ENCODE results near the gene NPTXR. TPM values are rescaled to one million over a fixed set of nuclear protein-coding genes. Genes with fewer than 3 reads are reported as not detected.

Gene NPTXR
- total RNA-seq, 1 donor from 2014 or later: 9.3 TPM

DNA sequence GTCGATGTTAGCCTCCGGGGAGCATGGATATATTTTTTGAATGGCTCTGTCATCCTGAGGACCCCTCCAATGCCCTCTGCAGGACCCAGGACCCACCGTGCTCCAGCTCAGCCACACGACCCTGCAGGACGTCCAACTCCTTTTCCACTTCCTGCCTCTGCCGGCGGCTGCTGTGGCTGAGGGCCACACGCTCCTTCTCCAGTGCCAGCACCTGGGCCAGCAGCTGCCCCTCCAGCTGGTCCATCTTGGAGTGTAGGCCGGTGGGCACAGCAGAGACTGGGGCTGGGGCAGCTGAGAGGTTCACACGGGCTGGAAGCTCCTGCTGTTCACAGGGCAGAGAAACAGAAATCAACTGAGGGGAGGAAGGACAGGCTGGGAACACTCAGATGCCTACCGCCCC is 15.6 kb downstream of the NPTXR start:
- no peak overlapping the region for H3K27ac Mint-ChIP-seq (ENCODE audit: unreplicated experiment)
- peaks cover 5% of the 10 kb centered on the region for H3K27me3 Mint-ChIP-seq (ENCODE audit: low read depth)
- no peak for DNase-seq (ENCODE audit: low read depth, low spot score)
- H3K9me3 Mint-ChIP-seq: no peaks in the 10 kb centered on the region
- H3K36me3 Mint-ChIP-seq (ENCODE audit: low read depth): no peaks in the 10 kb centered on the region
- TF ChIP-seq, protein P1, sequence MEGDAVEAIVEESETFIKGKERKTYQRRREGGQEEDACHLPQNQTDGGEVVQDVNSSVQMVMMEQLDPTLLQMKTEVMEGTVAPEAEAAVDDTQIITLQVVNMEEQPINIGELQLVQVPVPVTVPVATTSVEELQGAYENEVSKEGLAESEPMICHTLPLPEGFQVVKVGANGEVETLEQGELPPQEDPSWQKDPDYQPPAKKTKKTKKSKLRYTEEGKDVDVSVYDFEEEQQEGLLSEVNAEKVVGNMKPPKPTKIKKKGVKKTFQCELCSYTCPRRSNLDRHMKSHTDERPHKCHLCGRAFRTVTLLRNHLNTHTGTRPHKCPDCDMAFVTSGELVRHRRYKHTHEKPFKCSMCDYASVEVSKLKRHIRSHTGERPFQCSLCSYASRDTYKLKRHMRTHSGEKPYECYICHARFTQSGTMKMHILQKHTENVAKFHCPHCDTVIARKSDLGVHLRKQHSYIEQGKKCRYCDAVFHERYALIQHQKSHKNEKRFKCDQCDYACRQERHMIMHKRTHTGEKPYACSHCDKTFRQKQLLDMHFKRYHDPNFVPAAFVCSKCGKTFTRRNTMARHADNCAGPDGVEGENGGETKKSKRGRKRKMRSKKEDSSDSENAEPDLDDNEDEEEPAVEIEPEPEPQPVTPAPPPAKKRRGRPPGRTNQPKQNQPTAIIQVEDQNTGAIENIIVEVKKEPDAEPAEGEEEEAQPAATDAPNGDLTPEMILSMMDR (conservative IDR thresholded peaks at IDR 0.05): no peak
- peaks cover 4% of the 10 kb centered on the region for H3K4me1 Mint-ChIP-seq
- no peak overlapping the region for H3K4me3 Mint-ChIP-seq

DNA sequence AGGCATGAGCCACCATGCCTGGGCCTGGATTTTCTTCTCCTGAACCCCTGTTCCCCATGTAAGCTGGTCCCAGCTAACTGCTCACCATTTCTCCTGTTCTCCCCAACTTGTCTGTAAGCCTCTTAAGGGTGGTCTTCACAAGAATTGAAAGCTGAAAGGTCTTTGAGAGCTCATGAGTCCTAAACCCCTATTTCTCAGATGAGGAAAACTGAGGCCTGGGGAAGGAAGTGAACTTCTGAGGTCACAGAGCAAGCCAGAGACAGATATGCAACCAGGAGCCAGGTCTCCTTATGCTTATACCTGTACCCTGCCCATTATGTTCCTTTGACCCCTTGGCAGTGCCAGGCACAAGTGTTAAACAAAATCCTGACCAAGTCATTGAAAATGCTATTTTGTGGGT is 16.3 kb downstream of the NPTXR start:
- TF ChIP-seq, protein P1 (conservative IDR thresholded peaks at IDR 0.05): no peak
- peaks cover 4% of the 10 kb centered on the region for H3K4me1 Mint-ChIP-seq
- DNase-seq (ENCODE audit: low read depth, low spot score): no peak
- no peak overlapping the region for H3K27ac Mint-ChIP-seq (ENCODE audit: unreplicated experiment)
- no peak overlapping the region for H3K4me3 Mint-ChIP-seq
- H3K27me3 Mint-ChIP-seq (ENCODE audit: low read depth): peaks cover 5% of the 10 kb centered on the region
- H3K36me3 Mint-ChIP-seq (ENCODE audit: low read depth): no peaks in the 10 kb centered on the region
- H3K9me3 Mint-ChIP-seq: no peaks in the 10 kb centered on the region

DNA sequence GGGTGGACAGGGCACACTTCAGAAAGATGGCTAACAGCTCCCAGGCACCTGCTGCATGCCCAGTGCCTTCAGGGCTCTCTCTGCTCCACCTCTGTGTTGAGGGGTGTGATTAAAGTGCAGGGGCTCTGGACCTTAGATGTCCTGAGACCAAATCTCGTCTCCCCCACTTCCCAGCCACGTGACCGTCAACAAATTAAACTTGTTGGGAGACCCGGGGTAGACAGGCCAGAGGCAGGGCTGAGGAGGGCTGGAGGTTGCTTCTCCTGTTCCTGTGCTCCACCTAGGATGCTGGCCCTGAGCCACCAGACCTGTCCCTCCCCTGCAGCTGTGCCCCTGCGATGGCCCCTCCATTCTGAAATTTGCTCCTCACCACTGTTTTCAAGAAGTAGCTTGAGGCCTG is 17.0 kb downstream of the NPTXR start:
- H3K4me1 Mint-ChIP-seq: peaks cover 4% of the 10 kb centered on the region
- no peak overlapping the region for H3K27ac Mint-ChIP-seq (ENCODE audit: unreplicated experiment)
- no peak overlapping the region for H3K4me3 Mint-ChIP-seq
- TF ChIP-seq, protein P1 (conservative IDR thresholded peaks at IDR 0.05): no peak
- H3K27me3 Mint-ChIP-seq (ENCODE audit: low read depth): peaks cover 5% of the 10 kb centered on the region
- no peaks in the 10 kb centered on the region for H3K36me3 Mint-ChIP-seq (ENCODE audit: low read depth)
- DNase-seq (ENCODE audit: low read depth, low spot score): no peak
- H3K9me3 Mint-ChIP-seq: no peaks in the 10 kb centered on the region

DNA sequence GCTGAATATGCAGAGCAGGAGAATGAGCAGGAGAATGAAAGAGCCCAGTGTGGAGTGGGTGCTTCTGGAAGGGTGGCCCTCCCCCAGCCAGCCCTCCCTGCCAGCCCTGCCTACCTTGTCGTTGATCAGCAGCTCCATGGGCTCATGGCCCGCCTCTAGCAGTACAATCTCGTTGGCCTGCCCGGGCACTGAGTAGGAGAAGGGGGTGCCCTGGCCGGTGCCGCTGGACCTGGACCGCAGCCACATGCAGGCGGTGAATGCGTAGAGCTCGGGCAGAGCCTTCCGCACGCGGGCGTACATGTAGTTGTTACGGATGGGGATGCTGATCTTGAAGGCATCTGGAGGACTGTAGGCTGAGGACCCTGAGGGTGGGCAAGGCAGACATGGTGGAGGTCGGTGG is 17.4 kb downstream of the NPTXR start:
- no peaks in the 10 kb centered on the region for H3K9me3 Mint-ChIP-seq
- H3K4me1 Mint-ChIP-seq: peaks cover 4% of the 10 kb centered on the region
- TF ChIP-seq, protein P1 (conservative IDR thresholded peaks at IDR 0.05): no peak
- H3K4me3 Mint-ChIP-seq: no peak overlapping the region
- H3K27ac Mint-ChIP-seq (ENCODE audit: unreplicated experiment): no peak overlapping the region
- DNase-seq (ENCODE audit: low read depth, low spot score): no peak
- H3K36me3 Mint-ChIP-seq (ENCODE audit: low read depth): no peaks in the 10 kb centered on the region
- H3K27me3 Mint-ChIP-seq (ENCODE audit: low read depth): peaks cover 5% of the 10 kb centered on the region

DNA sequence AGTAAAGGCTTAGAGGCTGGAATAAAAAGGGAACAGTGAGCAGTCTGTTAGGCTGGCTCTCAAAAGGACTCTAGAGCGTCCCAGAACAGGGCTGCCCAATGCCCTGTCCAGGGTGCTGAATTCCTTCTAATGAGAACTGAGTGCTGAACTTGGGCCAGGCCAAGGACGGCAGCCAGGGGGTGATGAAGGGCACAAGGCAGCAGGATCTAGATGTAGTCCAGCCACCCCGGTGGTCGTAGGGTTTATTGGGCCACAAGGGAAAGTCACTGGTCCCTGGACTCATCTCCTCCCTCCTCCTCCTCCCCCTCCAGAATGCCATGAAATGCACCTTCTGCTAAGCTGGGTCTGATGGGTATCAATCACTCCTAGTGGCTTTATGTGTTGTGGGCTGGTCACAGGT is 19.2 kb downstream of the NPTXR start:
- TF ChIP-seq, protein P1 (conservative IDR thresholded peaks at IDR 0.05): peak; percentile 56
- no peak overlapping the region for H3K27ac Mint-ChIP-seq (ENCODE audit: unreplicated experiment)
- H3K36me3 Mint-ChIP-seq (ENCODE audit: low read depth): no peaks in the 10 kb centered on the region
- no peaks in the 10 kb centered on the region for H3K9me3 Mint-ChIP-seq
- peak; percentile 87 for DNase-seq (ENCODE audit: low read depth, low spot score)
- peaks cover 11% of the 10 kb centered on the region for H3K27me3 Mint-ChIP-seq (ENCODE audit: low read depth)
- H3K4me3 Mint-ChIP-seq: no peak overlapping the region
- peaks cover 14% of the 10 kb centered on the region for H3K4me1 Mint-ChIP-seq

DNA sequence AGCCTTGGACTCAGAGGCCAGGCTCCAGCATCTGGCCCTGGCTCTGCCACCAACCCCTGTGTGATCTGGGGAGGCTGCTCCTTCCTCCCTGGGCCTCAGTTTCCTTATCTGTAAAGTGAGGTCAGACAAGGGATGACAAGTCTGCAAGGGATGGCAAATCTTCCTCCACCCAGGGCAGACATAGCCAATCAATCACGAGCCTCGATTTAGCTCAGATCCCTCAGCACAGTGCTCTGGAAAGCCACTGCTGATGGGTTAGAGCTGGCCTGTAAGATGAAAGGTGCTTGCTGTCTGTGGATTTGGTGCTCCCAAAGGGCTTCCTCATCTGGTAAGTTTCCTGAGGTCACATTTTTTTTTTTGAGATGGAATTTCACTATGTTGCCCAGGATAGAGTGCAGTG is 20.2 kb downstream of the NPTXR start:
- no peaks in the 10 kb centered on the region for H3K36me3 Mint-ChIP-seq (ENCODE audit: low read depth)

More for the DNA sequence above, 20.2 kb downstream of the NPTXR start:
- Mint-ChIP-seq H3K4me3 (no peak overlapping the region), H3K27ac (ENCODE audit: unreplicated experiment) (no peak overlapping the region), H3K27me3 (ENCODE audit: low read depth) (peaks cover 19% of the 10 kb centered on the region), H3K4me1 (peaks cover 15% of the 10 kb centered on the region), H3K9me3 (no peaks in the 10 kb centered on the region)
- no peak for DNase-seq (ENCODE audit: low read depth, low spot score)
- TF ChIP-seq, protein P1 (conservative IDR thresholded peaks at IDR 0.05): no peak
